GM23338 (cell line): ENCODE measurements around the gene UMODL1. TPM values are rescaled to one million over a fixed set of nuclear protein-coding genes. Genes with fewer than 3 reads are reported as not detected.

Experiments used
- ATAC-seq: fragments of 200-7000 bp; cut with Tn5 transposase; 3 replicates; pipeline ENCODE4 v1.9.1; 2020
- DNase-seq: peaks from one replicate; pipeline ENCODE4 v3.0.0-alpha.2; 2015; ENCODE audit warnings: low spot score
- H2AFZ ChIP-seq: fragments of 200-600 bp; sonication (generic); 2 replicates; pipeline ENCODE4 v1.8.0; 2016; ENCODE audit warnings: antibody characterized with exemption, mild to moderate bottlenecking, moderate library complexity
- H3F3A ChIP-seq: fragments of 200-600 bp; sonication (generic); replicated peaks from 2 replicates; pipeline ENCODE4 v1.8.0; 2017; ENCODE audit warnings: antibody characterized with exemption, mixed run types, low read depth
- H3K27ac ChIP-seq: fragments of 200-600 bp; sonication (generic); 2 replicates; pipeline ENCODE4 v1.6.1; 2016; ENCODE audit warnings: low read depth
- H3K27me3 ChIP-seq: fragments of 200-600 bp; sonication (generic); 2 replicates; pipeline ENCODE4 v1.8.0; 2016; ENCODE audit warnings: mild to moderate bottlenecking, mixed run types, moderate library complexity; ENCODE audit not compliant: insufficient read depth
- H3K36me3 ChIP-seq: fragments of 200-600 bp; sonication (generic); 2 replicates; pipeline ENCODE4 v1.8.0; 2016; ENCODE audit warnings: mild to moderate bottlenecking; ENCODE audit not compliant: insufficient read depth
- H3K4me1 ChIP-seq: fragments of 200-600 bp; sonication (generic); 2 replicates; pipeline ENCODE4 v1.8.0; 2016; ENCODE audit warnings: mild to moderate bottlenecking, moderate library complexity; ENCODE audit not compliant: insufficient read depth
- H3K4me2 ChIP-seq: fragments of 200-600 bp; sonication (generic); 2 replicates; pipeline ENCODE4 v1.7.1; 2017; ENCODE audit warnings: mixed run types
- H3K4me3 ChIP-seq: fragments of 200-600 bp; sonication (generic); 2 replicates; pipeline ENCODE4 v1.6.1; 2016; ENCODE audit warnings: mixed run types
- H3K79me2 ChIP-seq: fragments of 200-600 bp; sonication (generic); replicated peaks from 2 replicates; pipeline ENCODE4 v1.8.0; 2017; ENCODE audit warnings: mild to moderate bottlenecking; ENCODE audit not compliant: insufficient read depth
- H3K9me2 ChIP-seq: fragments of 200-600 bp; sonication (generic); 2 replicates; pipeline ENCODE4 v1.8.0; 2017; ENCODE audit not compliant: insufficient read depth
- H4K20me1 ChIP-seq: fragments of 200-600 bp; sonication (generic); replicated peaks from 2 replicates; pipeline ENCODE4 v1.8.0; 2017; ENCODE audit warnings: mild to moderate bottlenecking; ENCODE audit not compliant: insufficient read depth
- H3K27ac Mint-ChIP-seq: 2 replicates; pipeline ENCODE4 v1.8.0; 2020; ENCODE audit warnings: inconsistent platforms, mild to moderate bottlenecking, moderate library complexity, mixed read lengths
- H3K27me3 Mint-ChIP-seq: 3 replicates; pipeline ENCODE4 v1.8.0; 2022; ENCODE audit warnings: low read depth, mild to moderate bottlenecking, moderate library complexity, mixed read lengths, inconsistent platforms; ENCODE audit not compliant: insufficient read depth, poor library complexity
- H3K36me3 Mint-ChIP-seq: 3 replicates; pipeline ENCODE4 v1.8.0; 2021; ENCODE audit warnings: low read depth, mild to moderate bottlenecking, inconsistent platforms, moderate library complexity, mixed read lengths
- H3K4me1 Mint-ChIP-seq: 3 replicates; pipeline ENCODE4 v1.8.0; 2020; ENCODE audit warnings: mild to moderate bottlenecking, inconsistent platforms, mixed read lengths
- H3K4me3 Mint-ChIP-seq: 3 replicates; pipeline ENCODE4 v1.8.0; 2021; ENCODE audit warnings: moderate library complexity, mild to moderate bottlenecking, inconsistent platforms, mixed read lengths
- H3K9me3 Mint-ChIP-seq: 3 replicates; pipeline ENCODE4 v1.8.0; 2020; ENCODE audit warnings: moderate library complexity, mild to moderate bottlenecking, inconsistent platforms, mixed read lengths
- EZH2 ChIP-seq: fragments of 200-600 bp; sonication (generic); IDR thresholded peaks from one replicate; pipeline ENCODE4 v1.8.0; 2017; ENCODE audit warnings: antibody characterized with exemption, mild to moderate bottlenecking, low read depth; ENCODE audit not compliant: unreplicated experiment
- EZH2phosphoT487 ChIP-seq: fragments of 200-600 bp; sonication (generic); IDR thresholded peaks from one replicate; pipeline ENCODE4 v1.8.1; 2018; ENCODE audit warnings: antibody characterized with exemption; ENCODE audit not compliant: unreplicated experiment
- NANOG ChIP-seq: IDR thresholded peaks from 2 replicates; pipeline ENCODE4 v1.6.1; 2016; ENCODE audit warnings: antibody characterized with exemption, borderline replicate concordance
- REST ChIP-seq: IDR thresholded peaks from one replicate; pipeline ENCODE4 v1.6.1; 2018; ENCODE audit warnings: antibody characterized with exemption; ENCODE audit not compliant: unreplicated experiment
- STAT1 ChIP-seq: IDR thresholded peaks from one replicate; pipeline ENCODE4 v1.6.1; 2016; ENCODE audit warnings: antibody characterized with exemption; ENCODE audit not compliant: unreplicated experiment
- ZNF114 ChIP-seq: fragments of 250-450 bp; sonication (Bioruptor Pico); IDR thresholded peaks from 2 replicates; pipeline ENCODE4 v1.5.0; 2020; ENCODE audit warnings: mild to moderate bottlenecking, moderate library complexity
- ZNF331 ChIP-seq: fragments of 250-450 bp; sonication (Bioruptor Pico); IDR thresholded peaks from 2 replicates; pipeline ENCODE4 v1.5.0; 2020; ENCODE audit warnings: low read depth, mild to moderate bottlenecking, moderate library complexity
- polyA plus RNA-seq: library from polyadenylated mRNA; unstranded; fragments of >200 nt; fragmentation: Nextera tagmentation; extraction: Ambion mirVana; gene quantifications from 2 replicates; pipeline ENCODE4 v1.2.1, GENCODE V29; 2016
- total RNA-seq: library from RNA; depleted of rRNA; stranded (reverse); fragments of >200 nt; shearing (Covaris generic); gene quantifications from 2 replicates; pipeline ENCODE4 v1.2.3, GENCODE V29; 2014

Gene UMODL1
- total and polyA plus RNA-seq, 2 experiments from 2014 or later, result not detected

GRCh38 chr21:42083361-42083690 is 12.2 kb downstream of the UMODL1 start:
- Mint-ChIP-seq H3K27me3 (peaks cover 10% of the 10 kb centered on the region), H3K4me3 (no peak overlapping the region), H3K4me1 (no peaks in the 10 kb centered on the region), H3K27ac (no peak overlapping the region), H3K9me3 (no peaks in the 10 kb centered on the region), H3K36me3 (no peaks in the 10 kb centered on the region)
- Histone ChIP-seq H3K36me3 (no peaks in the 10 kb centered on the region), H4K20me1 (no peaks in the 10 kb centered on the region), H3K4me3 (no peak overlapping the region), H3K79me2 (no peaks in the 10 kb centered on the region), H3K9me2 (no peaks in the 10 kb centered on the region), H3K27ac (no peak overlapping the region), H3K27me3 (no peaks in the 10 kb centered on the region), H3F3A (no peaks in the 10 kb centered on the region), H3K4me2 (no peak overlapping the region), H3K4me1 (no peaks in the 10 kb centered on the region), H2AFZ (no peak overlapping the region)
- DNase-seq (no peak), ATAC-seq (no peak)
- no peak for TF ChIP-seq EZH2phosphoT487

DNA sequence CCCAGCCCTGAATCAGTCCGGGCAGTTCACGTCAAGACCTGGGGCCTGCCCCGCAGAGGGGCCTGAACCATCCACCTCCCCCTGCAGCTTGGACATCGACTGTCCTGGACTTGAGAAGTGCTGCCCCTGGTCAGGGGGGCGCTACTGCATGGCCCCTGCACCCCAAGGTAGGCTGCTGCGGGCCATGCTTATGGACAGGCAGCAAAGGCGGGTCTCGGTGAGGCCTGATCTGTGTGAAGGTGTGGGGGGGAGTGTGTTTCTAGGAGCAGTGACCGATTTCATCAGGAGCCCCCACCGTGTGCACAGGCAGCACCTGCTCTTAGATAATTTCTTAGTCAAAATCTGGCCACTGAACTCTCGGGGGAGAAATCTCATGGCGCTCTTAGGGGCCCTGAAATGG is 13.0 kb downstream of the UMODL1 start:
- Histone ChIP-seq H2AFZ (no peak overlapping the region), H3K27ac (no peak overlapping the region), H3K9me2 (no peaks in the 10 kb centered on the region), H3K79me2 (no peaks in the 10 kb centered on the region), H4K20me1 (no peaks in the 10 kb centered on the region), H3K4me1 (no peaks in the 10 kb centered on the region), H3K36me3 (no peaks in the 10 kb centered on the region), H3K4me2 (no peak overlapping the region), H3K4me3 (no peak overlapping the region), H3F3A (no peaks in the 10 kb centered on the region), H3K27me3 (no peaks in the 10 kb centered on the region)
- no peaks in the 10 kb centered on the region for H3K4me1 Mint-ChIP-seq
- no peak overlapping the region for H3K4me3 Mint-ChIP-seq
- TF ChIP-seq EZH2, result no peak
- ATAC-seq, result no peak
- peaks cover 11% of the 10 kb centered on the region for H3K27me3 Mint-ChIP-seq
- H3K27ac Mint-ChIP-seq, result no peak overlapping the region
- H3K9me3 Mint-ChIP-seq, result no peaks in the 10 kb centered on the region
- H3K36me3 Mint-ChIP-seq, result no peaks in the 10 kb centered on the region
- DNase-seq, result no peak

- DNase-seq, result no peak
- Mint-ChIP-seq H3K36me3 (no peaks in the 10 kb centered on the region), H3K27ac (no peak overlapping the region), H3K9me3 (no peaks in the 10 kb centered on the region), H3K4me3 (no peak overlapping the region), H3K27me3 (peaks cover 7% of the 10 kb centered on the region), H3K4me1 (no peaks in the 10 kb centered on the region)
- no peak overlapping the region for H3K4me2 ChIP-seq
- H3K4me1 ChIP-seq, result no peaks in the 10 kb centered on the region
- ATAC-seq, result no peak
- no peak overlapping the region for H3K27ac ChIP-seq
- H3K36me3 ChIP-seq, result no peaks in the 10 kb centered on the region
- H3K27me3 ChIP-seq, result no peaks in the 10 kb centered on the region
- H4K20me1 ChIP-seq, result no peaks in the 10 kb centered on the region
- H3F3A ChIP-seq, result no peaks in the 10 kb centered on the region
- no peak overlapping the region for H2AFZ ChIP-seq
- H3K4me3 ChIP-seq, result no peak overlapping the region
- H3K9me2 ChIP-seq, result no peaks in the 10 kb centered on the region
- H3K79me2 ChIP-seq, result no peaks in the 10 kb centered on the region
- TF ChIP-seq EZH2, result no peak
- TF ChIP-seq STAT1, result no peak
- TF ChIP-seq ZNF114 (CRISPR knock-in tag), result no peak
- no peak for TF ChIP-seq NANOG
- no peak for TF ChIP-seq ZNF331 (CRISPR knock-in tag)
- no peak for TF ChIP-seq REST
- TF ChIP-seq EZH2phosphoT487, result no peak
Measured at GRCh38 chr21:42085246-42086077, 14.3 kb downstream of the UMODL1 start.
